Endothelial cell of umbilical vein (primary cell): ENCODE measurements around the gene CSGALNACT2. TPM values are rescaled to one million over a fixed set of nuclear protein-coding genes. Genes with fewer than 3 reads are reported as not detected.

ENCODE experiments used
- BruUV-seq: library from RNA; stranded (reverse); fragments of 400-500 nt; replicated peaks from 2 replicates; lab custom pipeline; 2021; lab: Mats Ljungman, UMichigan
- CTCF ChIA-PET: fragments of 300-600, 350-600 bp; sonication (Branson Sonifier 250); formaldehyde crosslinking; loops from one replicate; lab custom pipeline; 2021; ENCODE audit warnings: antibody characterized with exemption, inconsistent platforms; lab: Charles Lee
- POLR2A ChIA-PET: fragments of 300-600, 350-600 bp; sonication (Branson Sonifier 250); formaldehyde crosslinking; loops from one replicate; lab custom pipeline; 2021; ENCODE audit warnings: antibody characterized with exemption, inconsistent platforms; lab: Charles Lee
- DNase-seq: peaks from one replicate; pipeline ENCODE4 v3.0.0-alpha.2; 2011; ENCODE audit warnings: low read depth, low spot score
- FAIRE-seq: peaks from 2 replicates; lab custom pipeline; 2011; peaks lifted over from hg19 to GRCh38; lab: Jason Lieb, UNC
- H2AFZ ChIP-seq: 2 replicates; pipeline ENCODE4 v1.6.0; 2012; ENCODE audit warnings: low read depth, low read length, control low read depth, inconsistent platforms
- H3K27ac ChIP-seq: 2 replicates; pipeline ENCODE4 v1.5.1; 2011; ENCODE audit warnings: low read depth, mild to moderate bottlenecking, control low read depth, low read length, moderate library complexity; ENCODE audit not compliant: insufficient read depth
- H3K27me3 ChIP-seq, 2 experiments: 2 replicates each; pipeline versions ENCODE4 v1.6.0 to v1.6.1; 2011; ENCODE audit warnings: low read length in 2 of 2, mixed read lengths in 1 of 2; ENCODE audit not compliant: control insufficient read depth in 2 of 2, insufficient read depth in 2 of 2
- H3K36me3 ChIP-seq, 2 experiments: 2 replicates in 1 of 2; 3 replicates in 1 of 2; pipeline ENCODE4 v1.5.1; 2011; ENCODE audit warnings: low read length in 2 of 2, mild to moderate bottlenecking in 1 of 2, moderate library complexity in 1 of 2; ENCODE audit not compliant: control insufficient read depth in 2 of 2, insufficient read depth in 2 of 2; ENCODE audit errors: extremely low read depth in 1 of 2
- H3K4me1 ChIP-seq: 3 replicates; pipeline ENCODE4 v1.5.1; 2011; ENCODE audit warnings: mild to moderate bottlenecking, low read length; ENCODE audit not compliant: control insufficient read depth, insufficient read depth; ENCODE audit errors: extremely low read depth
- H3K4me2 ChIP-seq: 2 replicates; pipeline ENCODE4 v1.6.1; 2011; ENCODE audit warnings: low read length, control low read depth, mixed read lengths; ENCODE audit not compliant: insufficient read depth
- H3K4me3 ChIP-seq, 3 experiments: fragments of 200-600 bp in 1 of 3; sonication (generic), shearing (Covaris generic) in 1 of 3; replicated peaks in 1 of 3; 2 replicates each; pipeline ENCODE4 v1.5.1; 2011 to 2016; ENCODE audit warnings: control low read depth in 3 of 3, low read length in 3 of 3, mild to moderate bottlenecking in 2 of 3, inconsistent platforms in 1 of 3, low read depth in 1 of 3, moderate library complexity in 1 of 3; ENCODE audit not compliant: insufficient read depth in 1 of 3
- H3K79me2 ChIP-seq: 2 replicates; pipeline ENCODE4 v1.6.0; 2012; ENCODE audit warnings: low read length, inconsistent platforms; ENCODE audit not compliant: control insufficient read depth, insufficient read depth
- H3K9ac ChIP-seq: replicated peaks from 2 replicates; pipeline ENCODE3; 2011; ENCODE audit warnings: low read length, control low read depth; ENCODE audit not compliant: insufficient read depth; ENCODE audit errors: extremely low read depth
- H3K9me1 ChIP-seq: replicated peaks from 3 replicates; pipeline ENCODE4 v1.6.0; 2011; ENCODE audit warnings: mild to moderate bottlenecking, low read length; ENCODE audit not compliant: control insufficient read depth, insufficient read depth; ENCODE audit errors: extremely low read depth
- H3K9me3 ChIP-seq: replicated peaks from 2 replicates; pipeline ENCODE4 v1.5.1; 2012; ENCODE audit warnings: low read length, inconsistent platforms; ENCODE audit not compliant: control insufficient read depth, insufficient read depth
- H4K20me1 ChIP-seq: replicated peaks from 2 replicates; pipeline ENCODE3; 2011; ENCODE audit warnings: mild to moderate bottlenecking, low read length; ENCODE audit not compliant: control insufficient read depth, insufficient read depth; ENCODE audit errors: extremely low read depth
- EZH2 ChIP-seq: IDR thresholded peaks from 2 replicates; pipeline ENCODE4 v1.6.1; 2012; ENCODE audit warnings: borderline replicate concordance, low read depth, mild to moderate bottlenecking, moderate library complexity, low read length, inconsistent platforms; ENCODE audit not compliant: severe bottlenecking
- FOS ChIP-seq: IDR thresholded peaks from 2 replicates; pipeline ENCODE4 v1.6.1; 2011; ENCODE audit warnings: mild to moderate bottlenecking, low read length, moderate library complexity, borderline replicate concordance; ENCODE audit not compliant: insufficient read depth
- GATA2 ChIP-seq: IDR thresholded peaks from 2 replicates; pipeline ENCODE4 v1.7.0; 2011; ENCODE audit warnings: low read depth, mild to moderate bottlenecking, moderate library complexity, mixed read lengths, low read length; ENCODE audit not compliant: insufficient read length, insufficient read depth
- JUN ChIP-seq: IDR thresholded peaks from 2 replicates; pipeline ENCODE4 v1.6.1; 2011; ENCODE audit warnings: borderline replicate concordance, low read depth; ENCODE audit not compliant: insufficient read length, insufficient read depth
- MYC ChIP-seq: IDR thresholded peaks from one replicate; pipeline ENCODE4 v1.6.1; 2011; ENCODE audit warnings: mild to moderate bottlenecking, low read depth, low read length
- POLR2A ChIP-seq: IDR thresholded peaks from 2 replicates; pipeline ENCODE4 v1.6.1; 2012; ENCODE audit warnings: low read depth, mild to moderate bottlenecking, control low read depth, low read length
- POLR2AphosphoS5 ChIP-seq: IDR thresholded peaks from 2 replicates; pipeline ENCODE4 v1.6.1; 2012; ENCODE audit warnings: low read depth, mild to moderate bottlenecking, control low read depth, low read length, moderate library complexity; ENCODE audit not compliant: insufficient read depth
- dilution Hi-C: fragments of 300-500 bp; cut with MboI; formaldehyde crosslinking; loops from one replicate; pipeline ENCODE4 v1.15.0; 2019; ENCODE audit warnings: low sequenced_read_pairs; ENCODE audit not compliant: extremely low pct_ligation_motif_present
- intact Hi-C: fragments of 100-400 bp; cut with micrococcal nuclease; formaldehyde crosslinking; loops from one replicate; pipeline ENCODE4 v1.10.0; 2022
- polyA plus RNA-seq, 4 experiments: library from polyadenylated mRNA; depleted of rRNA in 3 of 4; stranded (reverse) in 3 of 4; unstranded in 1 of 4; fragments of >200 nt; gene quantifications; 2 replicates each; pipeline versions ENCODE4 v1.2.1 to v1.2.3, GENCODE V29; 2011 to 2012; ENCODE audit warnings: missing spikeins in 1 of 4
- total RNA-seq: library from RNA; stranded (reverse); gene quantifications from 2 replicates; pipeline ENCODE4 v1.2.3, GENCODE V29; 2021
- TF ChIP-seq, protein P1 (sequence below): IDR thresholded peaks from 2 replicates; pipeline ENCODE4 v1.6.1; 2011; ENCODE audit not compliant: insufficient read depth, insufficient read length
- TF ChIP-seq, protein P2 (sequence below), 2 donors: IDR thresholded peaks; 1 replicate in 1 of 2; 2 replicates in 1 of 2; pipeline ENCODE4 v1.5.1; 2011; ENCODE audit warnings: low read length in 2 of 2, mild to moderate bottlenecking in 2 of 2, moderate library complexity in 2 of 2, control low read depth in 1 of 2, inconsistent platforms in 1 of 2, low read depth in 1 of 2; ENCODE audit not compliant: insufficient read depth in 1 of 2; ENCODE audit errors: extremely low read depth in 1 of 2

The CSGALNACT2 gene
- total and polyA plus RNA-seq, 2 donors (not counting 3 experiments of a cell fraction or from before 2014, with no cell fraction given): 9.7 to 17.7 TPM

DNA sequence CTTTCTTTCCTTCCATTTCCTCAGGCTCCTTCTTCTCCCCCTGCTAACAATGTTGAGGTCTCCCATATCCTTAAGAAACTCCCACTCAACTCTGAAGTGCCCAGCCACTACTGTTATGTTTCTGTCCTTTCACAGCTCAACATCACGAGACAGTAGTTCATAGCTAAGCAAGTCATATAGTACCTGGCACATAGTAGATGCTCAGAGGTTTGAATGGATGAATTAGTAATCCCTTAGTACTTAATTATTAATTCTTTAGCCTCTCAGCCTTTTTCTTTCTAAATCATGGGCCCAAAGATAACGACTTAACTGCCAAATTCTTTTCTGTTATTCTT lies 22.6 kb downstream of the CSGALNACT2 start:
- H3K9me1 ChIP-seq: peaks cover 2% of the 10 kb centered on the region
- peaks cover 48% of the 10 kb centered on the region for H3K79me2 ChIP-seq
- H4K20me1 ChIP-seq: no peaks in the 10 kb centered on the region
- no peak for FAIRE-seq
- no peaks in the 10 kb centered on the region for H3K27me3 ChIP-seq
- no TSS peak for BruUV-seq
- peaks cover 2 to 8% of the 10 kb centered on the region in 2 experiments for H3K36me3 ChIP-seq
- no peak overlapping the region for H3K4me3 ChIP-seq
- H3K9ac ChIP-seq: no peak overlapping the region
- no peak for DNase-seq
- no peaks in the 10 kb centered on the region for H3K9me3 ChIP-seq
- peak overlapping the region; percentile 53 for H3K27ac ChIP-seq
- peak overlapping the region; percentile 44 for H3K4me2 ChIP-seq
- H2AFZ ChIP-seq: no peak overlapping the region
- dilution Hi-C loops (no loop called here), intact Hi-C loops (loop anchor here (1.0 kb wide), 1 partner anchor 21 kb away; no protein-coding TSS in a partner anchor)
- TF ChIP-seq POLR2AphosphoS5 (no peak), POLR2A (no peak), MYC (no peak), GATA2 (no peak)
- CTCF ChIA-PET: interaction anchor here (1.4 to 2.6 kb wide), 2 partner anchors 10 to 22 kb away, joined by 5 to 6 read pairs; no protein-coding TSS in a partner anchor
- POLR2A ChIA-PET: no interaction called here
- H3K4me1 ChIP-seq: peaks cover 15% of the 10 kb centered on the region

DNA sequence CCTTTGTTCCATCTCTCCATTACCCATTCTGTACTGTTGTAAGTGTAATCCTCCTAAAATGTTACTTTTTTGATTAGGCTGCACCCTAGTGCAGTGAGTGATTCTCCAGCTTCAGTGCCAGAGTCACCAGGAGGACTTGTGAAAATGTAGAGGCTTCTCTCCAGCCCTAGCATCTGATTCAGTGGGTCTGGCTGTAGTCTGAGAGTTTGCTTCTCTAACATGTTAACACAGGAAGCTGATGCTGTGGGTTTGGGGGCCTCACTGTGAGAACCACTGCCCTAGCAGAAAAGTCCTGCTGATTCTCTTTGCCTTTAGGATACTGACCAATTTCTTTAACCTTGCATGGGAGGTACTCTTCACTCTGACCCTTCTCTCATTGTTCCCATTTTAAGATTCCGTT lies 24.4 kb downstream of the CSGALNACT2 start:
- no peak for DNase-seq
- Histone ChIP-seq H3K27ac (no peak overlapping the region), H3K79me2 (peaks cover 31% of the 10 kb centered on the region), H3K4me3 (no peak overlapping the region), H4K20me1 (no peaks in the 10 kb centered on the region), H2AFZ (no peak overlapping the region), H3K4me2 (no peak overlapping the region), H3K9me3 (no peaks in the 10 kb centered on the region), H3K36me3 (peaks cover 2 to 8% of the 10 kb centered on the region in 2 experiments), H3K9ac (no peak overlapping the region), H3K9me1 (peaks cover 2% of the 10 kb centered on the region), H3K4me1 (peaks cover 23% of the 10 kb centered on the region), H3K27me3 (no peaks in the 10 kb centered on the region)
- FAIRE-seq: no peak
- ChIA-PET POLR2A (no interaction called here), CTCF (no interaction called here)
- TF ChIP-seq POLR2A (no peak), MYC (no peak), FOS (no peak), POLR2AphosphoS5 (no peak), GATA2 (no peak), JUN (no peak), EZH2 (no peak)
- TF ChIP-seq, protein P1, sequence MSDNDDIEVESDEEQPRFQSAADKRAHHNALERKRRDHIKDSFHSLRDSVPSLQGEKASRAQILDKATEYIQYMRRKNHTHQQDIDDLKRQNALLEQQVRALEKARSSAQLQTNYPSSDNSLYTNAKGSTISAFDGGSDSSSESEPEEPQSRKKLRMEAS: no peak
- TF ChIP-seq, protein P2, sequence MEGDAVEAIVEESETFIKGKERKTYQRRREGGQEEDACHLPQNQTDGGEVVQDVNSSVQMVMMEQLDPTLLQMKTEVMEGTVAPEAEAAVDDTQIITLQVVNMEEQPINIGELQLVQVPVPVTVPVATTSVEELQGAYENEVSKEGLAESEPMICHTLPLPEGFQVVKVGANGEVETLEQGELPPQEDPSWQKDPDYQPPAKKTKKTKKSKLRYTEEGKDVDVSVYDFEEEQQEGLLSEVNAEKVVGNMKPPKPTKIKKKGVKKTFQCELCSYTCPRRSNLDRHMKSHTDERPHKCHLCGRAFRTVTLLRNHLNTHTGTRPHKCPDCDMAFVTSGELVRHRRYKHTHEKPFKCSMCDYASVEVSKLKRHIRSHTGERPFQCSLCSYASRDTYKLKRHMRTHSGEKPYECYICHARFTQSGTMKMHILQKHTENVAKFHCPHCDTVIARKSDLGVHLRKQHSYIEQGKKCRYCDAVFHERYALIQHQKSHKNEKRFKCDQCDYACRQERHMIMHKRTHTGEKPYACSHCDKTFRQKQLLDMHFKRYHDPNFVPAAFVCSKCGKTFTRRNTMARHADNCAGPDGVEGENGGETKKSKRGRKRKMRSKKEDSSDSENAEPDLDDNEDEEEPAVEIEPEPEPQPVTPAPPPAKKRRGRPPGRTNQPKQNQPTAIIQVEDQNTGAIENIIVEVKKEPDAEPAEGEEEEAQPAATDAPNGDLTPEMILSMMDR (IDR thresholded peaks at IDR 0.05; ENCODE audit: extremely low read depth in 1 of 2, insufficient read depth in 1 of 2, low read depth in 1 of 2, low read length in 2 of 2): no peak
- dilution Hi-C loops (no loop called here), intact Hi-C loops (no loop called here)
- BruUV-seq: no TSS peak
